ENCODE results near the gene WDR18. TPM values are rescaled to one million over a fixed set of nuclear protein-coding genes. Genes with fewer than 3 reads are reported as not detected.
A peak's percentile ranks its signal among the peaks of the same experiment; 100 is the strongest.

Gene WDR18
- total and polyA plus RNA-seq, 8 donors = 12.3 to 84.8 (median 23.3) TPM

GRCh38 chr19:1017115-1017905, 33.2 kb downstream of the WDR18 start:
- FAIRE-seq = no peak
- TF ChIP-seq CTCF (IDR thresholded peaks at IDR 0.05) = no peak
- Histone ChIP-seq H3K27me3 (no peaks in the 10 kb centered on the region), H3K27ac (peak overlapping the region in 1 of 4 donors; percentile 39), H3K4me1 (peaks cover 26 to 40% (median 34%) of the 10 kb centered on the region in 3 donors), H3K4me3 (peak overlapping the region in 2 of 4 donors; percentile 6 to 18), H3K36me3 (peaks cover 0 to 18% (median 6%) of the 10 kb centered on the region in 3 donors), H3K9me3 (no peaks in the 10 kb centered on the region)
- ATAC-seq = peak; percentile 27 to 63 (median 39)
- intact Hi-C loops (cut with DNase I) = no loop called here
- DNase-seq = peak; percentile 67 to 90 (median 78)
- 34% methylated on average over 24 of the region's 24 CpGs for WGBS, 2 donors

GRCh38 chr19:1017906-1018305, 33.8 kb downstream of the WDR18 start:
- FAIRE-seq (no peak), DNase-seq (peak in 2 of 6 donors; percentile 48 to 69), ATAC-seq (no peak)
- Histone ChIP-seq H3K36me3 (peaks cover 0 to 12% (median 1%) of the 10 kb centered on the region in 3 donors), H3K27me3 (no peaks in the 10 kb centered on the region), H3K9me3 (no peaks in the 10 kb centered on the region), H3K4me1 (peaks cover 26 to 40% (median 34%) of the 10 kb centered on the region in 3 donors), H3K4me3 (no peak overlapping the region), H3K27ac (no peak overlapping the region)
- TF ChIP-seq CTCF (IDR thresholded peaks at IDR 0.05) = no peak
- 71 to 82% methylated on average over 9 of the region's 9 CpGs for WGBS, 2 donors
- intact Hi-C loops (cut with DNase I) = no loop called here

- no peak for TF ChIP-seq CTCF (IDR thresholded peaks at IDR 0.05)
- intact Hi-C loops (cut with DNase I) = no loop called here
- WGBS, 2 donors = 51 to 52% methylated on average over 5 of the region's 5 CpGs
- Histone ChIP-seq H3K4me3 (no peak overlapping the region), H3K27me3 (no peaks in the 10 kb centered on the region), H3K27ac (no peak overlapping the region), H3K36me3 (peaks cover 0 to 9% (median 0%) of the 10 kb centered on the region in 3 donors), H3K4me1 (peaks cover 26 to 40% (median 34%) of the 10 kb centered on the region in 3 donors), H3K9me3 (no peaks in the 10 kb centered on the region)
- ATAC-seq = no peak
- no peak for FAIRE-seq
- no peak for DNase-seq
Observed at GRCh38 chr19:1018393-1018792, 34.2 kb downstream of the WDR18 start.

- peaks cover 0 to 2% (median 0%) of the 10 kb centered on the region in 3 donors for H3K36me3 ChIP-seq
- no peaks in the 10 kb centered on the region for H3K27me3 ChIP-seq
- no peak for ATAC-seq
- H3K27ac ChIP-seq = no peak overlapping the region
- no peak for FAIRE-seq
- WGBS, 2 donors = 20 to 33% methylated on average over 17 of the region's 17 CpGs
- H3K4me3 ChIP-seq = peak overlapping the region in 3 of 4 donors; percentile 76 to 81 (median 81)
- H3K4me1 ChIP-seq = peaks cover 26 to 40% (median 34%) of the 10 kb centered on the region in 3 donors
- intact Hi-C loops (cut with DNase I) = no loop called here
- no peak for TF ChIP-seq CTCF (IDR thresholded peaks at IDR 0.05)
- DNase-seq = peak in 2 of 6 donors; percentile 42 to 78
- H3K9me3 ChIP-seq = no peaks in the 10 kb centered on the region
Observed at GRCh38 chr19:1018932-1019615, 34.9 kb downstream of the WDR18 start.
